Measurements from ENCODE around the gene PSMB4.

Gene PSMB4

DNA sequence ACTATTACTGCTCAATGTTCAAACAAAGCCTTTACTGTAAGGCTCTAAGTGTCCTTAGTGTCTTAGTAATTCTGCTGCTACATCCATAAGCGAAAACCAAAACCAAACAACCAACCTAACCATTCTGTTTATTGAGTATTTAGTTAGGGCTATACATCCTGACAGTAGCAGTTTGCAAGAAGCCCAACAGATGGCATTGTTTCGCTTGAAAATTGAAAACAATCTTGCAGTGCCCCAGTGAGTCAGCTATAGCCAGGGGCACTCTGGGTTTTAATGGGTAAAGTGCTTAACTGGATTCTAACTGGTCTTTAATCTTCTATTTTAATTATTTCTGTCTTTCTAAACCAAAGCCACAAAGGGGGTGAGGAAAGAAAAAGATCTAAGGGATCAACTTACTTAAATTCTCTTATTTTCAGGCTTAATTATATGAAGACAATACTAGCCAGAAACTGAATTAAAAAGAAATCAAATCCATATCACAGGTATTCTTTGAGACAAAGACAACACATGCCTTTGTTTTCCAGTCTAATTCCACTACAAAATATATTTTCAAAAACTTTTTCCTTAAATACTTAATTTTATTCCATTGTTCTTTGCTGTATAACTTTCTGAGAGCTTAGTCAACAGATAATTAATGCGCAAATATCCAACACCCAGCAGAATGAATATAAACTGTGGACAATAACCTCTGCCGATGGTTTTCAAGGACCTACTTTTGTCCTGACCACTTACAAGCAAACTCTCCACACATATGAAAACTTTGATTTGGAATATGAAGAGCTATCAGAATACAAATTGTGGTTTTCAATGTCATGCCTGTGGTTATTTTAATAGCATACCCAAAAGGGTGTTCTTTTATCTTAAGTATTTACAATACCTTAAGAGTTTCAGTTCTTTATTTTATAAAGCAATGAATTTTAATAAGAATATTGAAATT, 44.7 kb downstream of the PSMB4 start:
- DNase-seq = peak; percentile 40

DNA sequence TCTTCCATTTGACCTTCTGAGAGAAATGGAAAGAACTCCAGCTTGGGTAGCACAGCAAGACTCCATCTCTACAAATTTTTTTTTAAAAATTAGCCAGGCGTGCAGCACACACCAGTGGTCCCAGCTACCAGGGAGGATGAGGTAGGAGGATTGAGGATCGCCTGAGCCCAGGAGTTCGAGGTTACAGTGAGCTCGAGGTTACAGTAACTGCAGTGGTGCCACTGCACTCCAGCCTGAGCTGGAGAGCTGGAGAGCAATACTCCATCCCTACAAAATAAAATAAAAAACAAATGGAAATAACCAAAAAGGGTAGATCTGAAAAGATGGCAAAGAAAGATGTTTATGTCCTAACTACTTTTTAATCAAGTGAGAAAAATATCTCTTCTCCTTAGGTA, 45.4 kb downstream of the PSMB4 start:
- DNase-seq = no peak

DNA sequence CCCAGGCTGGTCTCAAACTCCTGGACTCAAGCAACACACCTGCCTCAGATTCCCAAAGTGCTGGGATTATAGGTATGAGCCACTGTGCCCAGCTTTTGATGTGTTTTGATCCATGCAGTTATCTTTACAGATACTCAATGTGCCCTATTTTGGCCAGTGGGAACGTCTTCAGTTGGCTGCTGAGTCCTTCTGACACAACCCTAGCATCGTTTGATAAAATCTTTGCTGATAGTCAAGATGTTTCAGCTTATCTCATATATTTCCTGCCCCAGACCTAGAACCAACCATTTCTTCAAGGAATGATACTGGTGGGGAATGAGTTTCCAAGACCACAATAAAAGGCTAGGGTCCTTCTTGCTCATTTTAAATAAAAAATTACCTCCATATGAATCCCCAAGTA, 48.3 kb downstream of the PSMB4 start:
- DNase-seq = no peak

Measured in right hindlimb (tissue), 1 donor.